Thymus (tissue), 11 donors: ENCODE data around the gene LIPN. TPM values are rescaled to one million over a fixed set of nuclear protein-coding genes. Genes with fewer than 3 reads are reported as not detected.
"Not testable (repeated sequence)": the region's sequence is repeated elsewhere in the genome, so short reads cannot be mapped to it uniquely, and the experiment has no call there.

Experiments used
- DNase-seq, 9 donors: peaks; one replicate each; pipeline ENCODE4 v3.0.0-alpha.2; 2013; ENCODE audit warnings: low spot score in 9 of 9, low read depth in 6 of 9, missing footprints in 1 of 9
- H3K27ac ChIP-seq, 2 donors: one replicate each; pipeline ENCODE4 v1.5.1; 2013; ENCODE audit warnings: control low read depth in 1 of 2, low read depth in 1 of 2, low read length in 1 of 2, mild to moderate bottlenecking in 1 of 2, moderate library complexity in 1 of 2
- H3K27me3 ChIP-seq, 2 donors: one replicate each; pipeline ENCODE4 v1.5.1; 2013; ENCODE audit warnings: low read length in 1 of 2; ENCODE audit not compliant: control insufficient read depth in 2 of 2, insufficient read depth in 1 of 2
- H3K36me3 ChIP-seq, 2 donors: one replicate each; pipeline ENCODE4 v1.5.1; 2013; ENCODE audit warnings: low read length in 1 of 2, mild to moderate bottlenecking in 1 of 2, moderate library complexity in 1 of 2; ENCODE audit not compliant: control insufficient read depth in 2 of 2, insufficient read depth in 2 of 2
- H3K4me1 ChIP-seq, 2 donors: one replicate each; pipeline ENCODE4 v1.5.1; 2013; ENCODE audit warnings: low read length in 2 of 2; ENCODE audit not compliant: control insufficient read depth in 2 of 2, insufficient read depth in 2 of 2
- H3K4me3 ChIP-seq, 2 donors: one replicate each; pipeline ENCODE4 v1.5.1; 2013; ENCODE audit warnings: low read length in 2 of 2, control low read depth in 1 of 2, mild to moderate bottlenecking in 1 of 2
- H3K9me3 ChIP-seq, 2 donors: one replicate each; pipeline ENCODE4 v1.5.1; 2013; ENCODE audit warnings: low read length in 1 of 2, mild to moderate bottlenecking in 1 of 2; ENCODE audit not compliant: control insufficient read depth in 2 of 2, insufficient read depth in 1 of 2
- WGBS: extraction: QIAGEN DNeasy Blood & Tissue Kit; methylation state at CpG from one replicate; pipeline ENCODE4 v1.1.7; 2013; 5-methylcytosine and 5-hydroxymethylcytosine counted together
- polyA plus RNA-seq: library from polyadenylated mRNA; stranded (reverse); fragments of 200-250 nt; gene quantifications from one replicate; pipeline ENCODE4 v1.2.3, GENCODE V29; 2013
- total RNA-seq: library from RNA; stranded (reverse); fragments of 120-200 nt; gene quantifications from one replicate; pipeline ENCODE4 v1.2.4, GENCODE V29; 2013
- donor health status: healthy.

LIPN gene
- total and polyA plus RNA-seq, 2 donors: 0.09 to 0.50 TPM

DNA sequence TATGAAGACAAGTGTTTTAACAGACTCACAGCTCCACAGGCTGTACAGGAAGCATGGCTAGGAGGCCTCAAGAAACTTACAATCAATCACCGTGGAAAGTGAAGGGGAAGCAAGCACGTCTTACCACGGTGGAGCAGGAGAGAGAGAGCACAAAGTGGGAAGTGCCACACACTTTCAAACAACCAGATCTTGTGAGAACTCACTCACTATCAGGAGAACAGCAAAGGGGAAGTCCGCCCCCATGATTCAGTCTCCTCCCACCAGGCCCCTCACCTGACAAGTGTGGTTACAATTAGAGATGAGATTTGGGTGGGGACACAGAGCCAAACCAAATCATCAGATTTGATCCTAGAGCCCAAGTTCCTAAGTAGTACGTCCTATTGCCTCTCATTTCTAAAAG is 17.9 kb upstream of the LIPN start:
- H3K4me1 ChIP-seq, DNase-seq, H3K9me3 ChIP-seq, H3K4me3 ChIP-seq, H3K27ac ChIP-seq, H3K36me3 ChIP-seq, H3K27me3 ChIP-seq: not testable (repeated sequence)
- WGBS: 71% methylated on average over 5 of the region's 5 CpGs

DNA sequence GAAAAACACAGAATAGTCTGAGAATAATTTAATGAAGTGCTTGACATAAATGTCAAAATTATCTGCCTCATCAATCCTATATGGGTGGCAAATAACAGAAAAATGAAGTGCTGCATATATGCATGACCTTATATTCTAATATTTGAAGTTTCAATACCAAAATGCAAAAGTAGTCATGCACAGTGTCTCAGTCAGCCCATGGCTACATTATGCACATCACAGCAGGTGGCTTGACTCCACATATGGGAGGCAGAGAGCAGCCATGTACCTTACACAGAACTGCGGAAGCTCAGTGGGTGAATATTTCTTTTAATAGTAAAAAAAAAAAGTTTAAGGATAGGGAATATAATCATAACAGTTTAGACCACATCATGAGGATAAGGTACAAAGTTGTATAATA is 17.4 kb upstream of the LIPN start:
- H3K9me3 ChIP-seq: no peaks in the 10 kb centered on the region
- H3K36me3 ChIP-seq: no peaks in the 10 kb centered on the region
- H3K27ac ChIP-seq: no peak overlapping the region
- no peak overlapping the region for H3K4me3 ChIP-seq
- no peak for DNase-seq
- H3K4me1 ChIP-seq: no peaks in the 10 kb centered on the region
- H3K27me3 ChIP-seq: no peaks in the 10 kb centered on the region
- 100% methylated on average over 1 of the region's 1 CpG for WGBS

DNA sequence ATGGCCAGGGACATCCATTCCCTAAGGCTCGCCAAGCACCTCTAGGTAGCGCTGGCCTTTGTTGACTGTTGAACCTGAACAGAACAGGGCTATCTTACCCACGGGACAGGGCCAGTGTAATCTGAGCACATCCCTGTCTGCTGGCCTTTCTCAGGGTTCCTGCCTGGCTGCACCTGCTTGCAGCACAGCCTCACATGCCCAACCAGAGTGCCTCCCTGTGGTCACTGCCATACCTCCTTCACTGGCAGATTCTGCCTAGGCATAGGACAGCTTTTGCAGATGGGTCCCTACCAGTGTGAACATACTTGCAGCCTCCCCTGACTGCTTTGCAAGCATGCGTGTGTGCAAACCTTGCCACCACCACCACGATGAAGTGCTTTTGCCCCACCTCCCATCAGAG is 15.8 kb upstream of the LIPN start:
- no peaks in the 10 kb centered on the region for H3K4me1 ChIP-seq
- no peak overlapping the region for H3K27ac ChIP-seq
- 97% methylated on average over 5 of the region's 5 CpGs for WGBS
- DNase-seq: no peak
- no peaks in the 10 kb centered on the region for H3K27me3 ChIP-seq
- H3K9me3 ChIP-seq: no peaks in the 10 kb centered on the region
- no peaks in the 10 kb centered on the region for H3K36me3 ChIP-seq
- no peak overlapping the region for H3K4me3 ChIP-seq

DNA sequence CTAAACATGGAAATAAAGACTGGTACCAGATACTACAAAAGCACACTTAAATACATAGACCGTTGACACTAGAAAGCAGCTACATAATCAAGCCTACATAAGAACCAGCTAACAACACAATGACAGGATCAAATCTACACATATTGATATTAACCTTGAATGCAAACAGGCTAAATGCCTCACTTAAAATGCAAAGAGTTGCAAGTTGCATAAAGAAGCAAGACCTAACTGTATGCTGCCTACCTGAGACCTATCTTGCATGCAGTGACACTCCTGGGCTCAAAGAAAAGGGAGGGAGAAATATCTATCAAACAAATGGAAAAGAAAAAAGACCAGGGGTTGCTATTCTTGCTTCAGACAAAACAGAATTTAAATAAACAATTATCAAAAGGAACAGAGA is 14.2 kb upstream of the LIPN start:
- H3K4me1 ChIP-seq: no peaks in the 10 kb centered on the region
- H3K4me3 ChIP-seq: no peak overlapping the region
- 98% methylated on average over 1 of the region's 1 CpG for WGBS
- no peaks in the 10 kb centered on the region for H3K9me3 ChIP-seq
- no peak for DNase-seq
- H3K36me3 ChIP-seq: no peaks in the 10 kb centered on the region
- no peak overlapping the region for H3K27ac ChIP-seq
- H3K27me3 ChIP-seq: no peaks in the 10 kb centered on the region

DNA sequence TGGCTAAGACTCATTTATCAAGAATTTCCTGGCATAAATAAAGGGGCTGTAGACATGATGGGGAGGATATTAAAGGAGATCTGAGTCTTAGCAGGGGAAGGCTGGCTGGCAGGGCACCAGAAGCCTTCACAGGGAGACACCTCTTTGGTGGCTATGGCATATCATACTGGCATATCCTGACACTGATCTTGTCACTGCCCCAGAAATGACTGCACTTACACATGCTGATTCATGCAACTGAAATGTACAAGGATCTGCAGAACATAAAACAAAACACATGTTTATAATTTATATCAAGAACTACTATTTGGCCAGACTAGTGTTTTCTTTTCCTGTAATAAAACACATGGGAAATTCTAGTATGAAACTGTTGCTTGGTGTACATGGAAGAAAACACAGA is 5.5 kb upstream of the LIPN start:
- H3K27me3 ChIP-seq: no peaks in the 10 kb centered on the region
- H3K4me1 ChIP-seq: no peaks in the 10 kb centered on the region
- no peak overlapping the region for H3K27ac ChIP-seq

DNA sequence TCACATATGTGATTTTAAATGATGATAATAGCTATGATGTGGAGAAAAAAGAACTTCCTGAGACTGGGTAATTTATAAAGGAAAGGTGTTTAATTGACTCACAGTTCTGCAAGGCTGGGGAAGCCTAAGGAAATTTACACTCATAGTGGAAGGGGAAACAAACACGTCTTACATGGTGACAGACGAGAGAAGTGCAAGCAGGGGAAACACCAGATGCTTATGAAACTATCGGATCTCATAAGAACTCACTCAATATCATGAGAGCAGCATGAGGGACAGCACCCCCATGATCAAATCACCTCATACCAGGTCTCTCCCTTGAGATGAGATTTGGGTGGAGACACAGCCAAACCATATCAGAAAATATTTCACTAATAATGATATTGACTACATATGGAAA is 4.1 kb upstream of the LIPN start:
- WGBS: 76% methylated on average over 3 of the region's 3 CpGs
- Histone ChIP-seq H3K9me3 (no peaks in the 10 kb centered on the region), H3K4me3 (no peak overlapping the region), H3K36me3 (no peaks in the 10 kb centered on the region), H3K27ac (no peak overlapping the region), H3K27me3 (no peaks in the 10 kb centered on the region), H3K4me1 (no peaks in the 10 kb centered on the region)
- DNase-seq: no peak

More for the DNA sequence above, 5.5 kb upstream of the LIPN start:
- Histone ChIP-seq H3K4me3 (no peak overlapping the region), H3K36me3 (no peaks in the 10 kb centered on the region), H3K9me3 (no peaks in the 10 kb centered on the region)
- DNase-seq: no peak

DNA sequence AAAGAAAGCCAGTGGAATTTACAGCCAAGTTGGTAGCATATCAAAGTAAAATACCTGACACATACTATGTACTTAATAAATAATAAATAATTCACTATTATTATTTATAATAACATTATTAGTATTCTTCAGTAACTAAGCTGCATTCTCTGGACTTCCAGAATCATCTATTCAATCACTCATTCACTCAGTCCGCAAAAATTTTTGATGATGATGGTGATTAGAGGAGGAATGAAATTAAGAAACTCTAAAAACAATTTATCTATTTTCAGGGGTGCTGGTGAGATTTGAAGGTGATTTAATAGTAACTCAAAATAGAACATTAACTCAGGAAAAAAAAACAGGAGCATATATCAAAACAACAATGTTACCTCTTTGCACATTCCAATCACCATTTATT is 3.2 kb upstream of the LIPN start:
- Histone ChIP-seq H3K4me1 (no peaks in the 10 kb centered on the region), H3K36me3 (no peaks in the 10 kb centered on the region), H3K27me3 (no peaks in the 10 kb centered on the region), H3K9me3 (no peaks in the 10 kb centered on the region), H3K27ac (no peak overlapping the region), H3K4me3 (no peak overlapping the region)
- 0% methylated on average over 1 of the region's 1 CpG for WGBS
- no peak for DNase-seq

DNA sequence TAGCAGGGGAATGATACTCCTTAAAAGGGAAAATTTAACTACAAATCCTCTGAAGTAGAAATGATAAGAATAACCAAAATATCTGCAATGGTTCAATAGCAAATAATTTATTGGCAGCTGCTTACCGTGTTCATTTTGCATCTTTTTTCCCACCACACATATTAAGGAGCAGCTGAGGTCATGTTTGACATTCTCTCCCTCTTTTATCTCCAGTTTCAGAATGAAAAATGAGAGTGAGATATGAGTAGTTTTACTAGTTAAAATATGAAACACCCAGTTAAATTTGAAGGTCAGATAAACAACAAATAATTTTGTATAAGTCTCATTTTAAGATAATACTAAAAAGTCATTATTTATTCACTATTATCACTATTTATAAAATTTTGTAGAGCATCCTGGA is 3.1 kb downstream of the LIPN start:
- no peaks in the 10 kb centered on the region for H3K4me1 ChIP-seq
- no peaks in the 10 kb centered on the region for H3K9me3 ChIP-seq
- H3K27me3 ChIP-seq: no peaks in the 10 kb centered on the region
- no peak overlapping the region for H3K4me3 ChIP-seq
- H3K27ac ChIP-seq: no peak overlapping the region
- H3K36me3 ChIP-seq: no peaks in the 10 kb centered on the region
- DNase-seq: no peak
- WGBS: 96% methylated on average over 1 of the region's 1 CpG

DNA sequence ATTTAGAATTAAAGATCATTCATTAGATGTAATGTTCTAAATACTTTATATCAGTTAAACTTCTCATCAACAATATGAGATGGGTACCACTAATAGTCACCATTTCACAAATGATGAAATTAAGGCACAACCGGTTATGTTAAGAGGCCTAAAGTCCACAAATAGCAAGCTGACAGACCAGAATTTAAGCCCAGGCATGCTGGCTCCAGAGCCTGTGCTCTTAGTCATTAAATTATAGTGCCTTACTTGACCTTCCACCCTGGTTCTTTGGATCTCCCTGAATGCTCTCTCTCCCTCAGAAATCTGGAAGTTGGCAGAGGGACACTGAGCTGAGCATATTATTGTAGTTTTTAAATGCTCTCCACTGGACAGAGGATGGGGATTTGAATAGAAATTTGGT is 3.6 kb downstream of the LIPN start:
- H3K4me1 ChIP-seq: no peaks in the 10 kb centered on the region
- H3K27ac ChIP-seq: no peak overlapping the region
- no peaks in the 10 kb centered on the region for H3K9me3 ChIP-seq
- no peaks in the 10 kb centered on the region for H3K36me3 ChIP-seq
- H3K4me3 ChIP-seq: no peak overlapping the region
- no peaks in the 10 kb centered on the region for H3K27me3 ChIP-seq
- 98% methylated on average over 1 of the region's 1 CpG for WGBS
- DNase-seq: no peak

DNA sequence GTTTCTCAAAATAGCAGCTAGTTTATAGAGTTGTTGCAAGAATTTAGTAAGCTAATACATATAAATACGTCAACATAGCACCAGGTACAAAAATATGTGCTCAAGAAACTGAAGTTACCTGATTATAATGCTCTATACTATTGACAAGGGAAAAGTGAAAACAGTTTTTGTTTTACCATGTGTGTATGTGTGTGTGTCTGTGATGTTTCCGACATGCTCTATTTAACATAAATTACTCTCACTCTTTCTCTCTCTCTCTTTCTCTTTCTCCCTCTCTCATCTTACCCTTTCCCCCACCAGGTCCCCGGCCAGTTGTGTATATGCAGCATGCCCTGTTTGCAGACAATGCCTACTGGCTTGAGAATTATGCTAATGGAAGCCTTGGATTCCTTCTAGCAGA is 4.3 kb downstream of the LIPN start:
- no peaks in the 10 kb centered on the region for H3K9me3 ChIP-seq
- WGBS: 96% methylated on average over 3 of the region's 3 CpGs

More for the DNA sequence above, 4.3 kb downstream of the LIPN start:
- no peak for DNase-seq
- Histone ChIP-seq H3K27me3 (no peaks in the 10 kb centered on the region), H3K4me3 (no peak overlapping the region), H3K27ac (no peak overlapping the region), H3K36me3 (no peaks in the 10 kb centered on the region), H3K4me1 (no peaks in the 10 kb centered on the region)
